Cardiac muscle cell (in vitro differentiated cells and primary cell): Measurements from ENCODE around the gene SMARCA4. TPM values are rescaled to one million over a fixed set of nuclear protein-coding genes. Genes with fewer than 3 reads are reported as not detected.

Experiments used
- DNase-seq, 2 donors: peaks; one replicate each; pipeline versions ENCODE4 v3.0.0 to v3.0.0-alpha.2; 2010 to 2017; ENCODE audit warnings: low read depth in 1 of 2, low spot score in 1 of 2
- H3K27ac ChIP-seq: fragments of 200-600 bp; sonication (generic); 2 replicates; pipeline ENCODE4 v1.5.1; 2016
- H3K27me3 ChIP-seq: fragments of 200-600 bp; sonication (generic); 2 replicates; pipeline ENCODE4 v1.6.0; 2016; ENCODE audit warnings: control low read depth
- H3K36me3 ChIP-seq: fragments of 200-600 bp; sonication (generic); 2 replicates; pipeline ENCODE4 v1.5.1; 2016; ENCODE audit warnings: control low read depth
- H3K4me1 ChIP-seq: fragments of 200-600 bp; sonication (generic); 2 replicates; pipeline ENCODE4 v1.8.1; 2017; ENCODE audit warnings: low read depth, mild to moderate bottlenecking, mixed run types
- H3K4me3 ChIP-seq: fragments of 200-600 bp; sonication (generic); 2 replicates; pipeline ENCODE4 v1.5.1; 2016; ENCODE audit warnings: mild to moderate bottlenecking
- H3K9me3 ChIP-seq: fragments of 200-600 bp; sonication (generic); 2 replicates; pipeline ENCODE4 v1.5.1; 2017; ENCODE audit warnings: low read depth, mild to moderate bottlenecking, control low read depth
- CTCF ChIP-seq: IDR thresholded peaks from 2 replicates; pipeline ENCODE4 v1.5.1; 2012; ENCODE audit warnings: low read depth, mild to moderate bottlenecking, low read length
- polyA plus RNA-seq: library from polyadenylated mRNA; unstranded; fragments of >200 nt; fragmentation: Nextera tagmentation; extraction: Ambion mirVana; gene quantifications from 2 replicates; pipeline ENCODE4 v1.2.1, GENCODE V29; 2016
- total RNA-seq: library from RNA; depleted of rRNA; stranded (reverse); fragments of >200 nt; gene quantifications from 2 replicates; pipeline ENCODE4 v1.2.3, GENCODE V29; 2016

The SMARCA4 gene
- total and polyA plus RNA-seq, 2 experiments from 2014 or later, result 178 to 212 TPM

GRCh38 chr19:11033251-11033650 is 72.4 kb downstream of the SMARCA4 start:
- Histone ChIP-seq H3K27me3 (no peaks in the 10 kb centered on the region), H3K27ac (no peak overlapping the region), H3K4me1 (no peaks in the 10 kb centered on the region), H3K36me3 (peaks cover 62% of the 10 kb centered on the region), H3K9me3 (no peaks in the 10 kb centered on the region), H3K4me3 (no peak overlapping the region)
- DNase-seq, result no peak
- no peak for TF ChIP-seq CTCF

- H3K27ac ChIP-seq, result no peak overlapping the region
- TF ChIP-seq CTCF, result no peak
- H3K36me3 ChIP-seq, result peaks cover 57% of the 10 kb centered on the region
- H3K4me3 ChIP-seq, result no peak overlapping the region
- H3K9me3 ChIP-seq, result no peaks in the 10 kb centered on the region
- DNase-seq, result no peak
- H3K27me3 ChIP-seq, result no peaks in the 10 kb centered on the region
- H3K4me1 ChIP-seq, result no peaks in the 10 kb centered on the region
These were observed 72.9 kb downstream of the SMARCA4 start for GRCh38 chr19:11033763-11034162.

GRCh38 chr19:11034449-11035213 is 73.8 kb downstream of the SMARCA4 start:
- no peak for DNase-seq
- Histone ChIP-seq H3K4me3 (no peak overlapping the region), H3K36me3 (peaks cover 60% of the 10 kb centered on the region), H3K27me3 (no peaks in the 10 kb centered on the region), H3K9me3 (no peaks in the 10 kb centered on the region), H3K27ac (no peak overlapping the region), H3K4me1 (no peaks in the 10 kb centered on the region)
- no peak for TF ChIP-seq CTCF

GRCh38 chr19:11035441-11036377 is 74.9 kb downstream of the SMARCA4 start:
- DNase-seq, result peak; percentile 88 to 92
- TF ChIP-seq CTCF, result peak; percentile 93
- no peak overlapping the region for H3K4me3 ChIP-seq
- no peaks in the 10 kb centered on the region for H3K27me3 ChIP-seq
- peaks cover 58% of the 10 kb centered on the region for H3K36me3 ChIP-seq
- no peaks in the 10 kb centered on the region for H3K9me3 ChIP-seq
- H3K27ac ChIP-seq, result no peak overlapping the region
- H3K4me1 ChIP-seq, result no peaks in the 10 kb centered on the region

- no peak for TF ChIP-seq CTCF
- Histone ChIP-seq H3K27ac (no peak overlapping the region), H3K9me3 (no peaks in the 10 kb centered on the region), H3K4me3 (no peak overlapping the region), H3K36me3 (peaks cover 54% of the 10 kb centered on the region), H3K4me1 (no peaks in the 10 kb centered on the region), H3K27me3 (no peaks in the 10 kb centered on the region)
- no peak for DNase-seq
These were observed 77.7 kb downstream of the SMARCA4 start for GRCh38 chr19:11038511-11038910.
